Hematopoietic multipotent progenitor cell treated with erythropoietin and hydrocortisone succinate and interleukin-3 and kit ligand, for 8 days (in vitro differentiated cells): ENCODE results near the gene SNCB.

Source experiments
- DNase-seq: peaks from one replicate; pipeline ENCODE4 v3.0.0-alpha.2; 2015

SNCB gene

DNA sequence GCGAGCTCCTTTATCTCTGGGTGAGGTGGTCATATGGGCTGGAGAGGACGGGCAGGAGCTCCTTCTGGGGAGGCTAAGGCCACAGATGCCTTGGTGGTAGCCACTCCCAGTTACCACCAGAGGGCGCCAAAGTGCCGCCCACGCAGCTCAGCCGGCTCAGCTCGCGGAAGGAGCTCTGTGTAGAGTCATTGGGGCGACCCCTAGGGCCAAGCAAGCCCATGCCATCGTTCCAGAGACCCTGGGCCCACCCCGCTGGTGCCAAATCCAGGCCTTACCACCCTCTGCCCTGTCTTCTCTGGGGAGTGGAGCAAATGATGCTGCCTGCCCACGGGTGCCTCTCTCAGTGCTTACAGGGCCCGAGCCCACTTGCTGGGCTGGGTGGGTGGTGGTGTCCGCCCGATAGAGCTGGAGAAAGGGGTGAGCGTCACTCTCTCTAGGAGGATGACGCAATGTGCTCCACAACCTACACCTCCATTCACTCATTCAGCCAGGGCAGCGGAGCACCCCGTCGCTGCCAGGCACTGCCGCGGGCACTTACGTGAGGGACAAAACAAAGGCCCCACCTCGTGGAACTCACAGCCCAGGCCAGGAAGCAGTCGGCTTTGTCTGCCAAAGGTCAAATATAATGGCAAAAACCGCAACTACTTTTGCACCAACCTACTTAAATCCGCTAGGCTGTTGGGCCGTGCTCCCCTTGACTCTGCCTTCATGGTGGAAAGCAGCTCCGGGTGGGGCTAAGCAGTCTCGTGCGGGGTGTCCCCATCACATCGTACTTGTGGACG lies 30.7 kb upstream of the SNCB start:
- DNase-seq = peak; percentile 73

DNA sequence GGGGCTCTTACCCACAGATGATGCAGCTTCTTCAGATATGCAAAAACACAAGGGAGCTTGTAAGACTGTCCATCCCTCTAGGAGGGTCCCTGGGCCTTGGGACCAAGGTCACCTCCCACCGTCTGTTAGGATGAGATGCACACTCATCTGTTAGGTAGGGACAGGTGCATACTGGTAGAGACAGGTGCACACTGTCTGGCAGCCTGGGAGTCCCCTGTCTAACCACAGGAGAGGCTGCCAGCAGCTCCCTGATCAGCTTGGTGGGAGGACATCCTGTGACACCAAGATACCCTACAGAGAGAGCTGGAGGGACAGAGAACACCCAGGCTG lies 30.2 kb upstream of the SNCB start:
- no peak for DNase-seq

DNA sequence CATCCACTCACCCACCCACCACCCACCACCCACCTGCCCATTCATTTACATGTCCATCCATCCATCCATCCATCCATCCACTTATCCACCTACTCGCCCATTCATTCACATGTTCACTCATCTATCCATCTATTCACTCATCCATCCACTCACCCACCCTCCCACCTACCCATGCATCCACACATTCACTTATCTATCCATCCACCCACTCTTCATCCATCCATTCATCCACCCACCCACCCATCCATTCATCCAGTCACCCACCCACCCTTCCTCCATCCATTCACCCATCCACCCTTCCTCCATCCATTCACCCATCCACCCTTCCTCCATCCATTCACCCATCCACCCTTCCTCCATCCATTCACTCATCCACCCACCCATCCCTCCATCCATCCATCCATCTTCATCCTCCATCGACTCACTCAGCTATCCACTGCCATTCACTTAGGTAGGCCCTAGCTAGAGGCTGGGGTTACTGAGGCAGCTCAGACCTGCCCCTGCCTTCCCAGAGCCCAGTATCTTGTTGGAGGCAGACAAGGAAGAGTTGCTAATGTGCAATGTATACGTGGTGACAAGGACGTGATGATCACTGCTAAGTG lies 29.6 kb upstream of the SNCB start:
- DNase-seq = no peak

- DNase-seq = no peak
Measured at GRCh38 chr5:176659512-176659839, 29.1 kb upstream of the SNCB start.

GRCh38 chr5:176658817-176659511 lies 28.6 kb upstream of the SNCB start:
- no peak for DNase-seq

- peak; percentile 72 for DNase-seq
Measured at GRCh38 chr5:176658007-176658599, 27.8 kb upstream of the SNCB start.

GRCh38 chr5:176656467-176656990 lies 26.2 kb upstream of the SNCB start:
- no peak for DNase-seq

DNA sequence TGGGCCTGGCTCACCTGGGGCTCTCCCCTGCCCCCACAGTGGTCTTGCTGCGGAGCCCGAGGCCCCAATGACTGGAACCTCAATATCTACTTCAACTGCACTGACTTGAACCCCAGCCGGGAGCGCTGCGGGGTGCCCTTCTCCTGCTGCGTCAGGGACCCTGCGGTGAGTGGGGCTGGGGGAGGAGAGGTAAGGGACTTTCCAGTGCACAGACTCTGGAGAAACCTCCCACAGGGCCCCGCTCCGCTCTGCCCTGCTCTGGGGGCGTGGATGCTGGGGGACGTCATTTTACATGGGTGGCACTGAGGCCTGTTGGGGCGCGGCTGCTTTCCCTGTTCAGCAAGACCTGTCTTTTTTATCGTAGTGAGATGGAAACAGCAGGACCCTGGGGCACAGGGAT lies 24.5 kb upstream of the SNCB start:
- no peak for DNase-seq

DNA sequence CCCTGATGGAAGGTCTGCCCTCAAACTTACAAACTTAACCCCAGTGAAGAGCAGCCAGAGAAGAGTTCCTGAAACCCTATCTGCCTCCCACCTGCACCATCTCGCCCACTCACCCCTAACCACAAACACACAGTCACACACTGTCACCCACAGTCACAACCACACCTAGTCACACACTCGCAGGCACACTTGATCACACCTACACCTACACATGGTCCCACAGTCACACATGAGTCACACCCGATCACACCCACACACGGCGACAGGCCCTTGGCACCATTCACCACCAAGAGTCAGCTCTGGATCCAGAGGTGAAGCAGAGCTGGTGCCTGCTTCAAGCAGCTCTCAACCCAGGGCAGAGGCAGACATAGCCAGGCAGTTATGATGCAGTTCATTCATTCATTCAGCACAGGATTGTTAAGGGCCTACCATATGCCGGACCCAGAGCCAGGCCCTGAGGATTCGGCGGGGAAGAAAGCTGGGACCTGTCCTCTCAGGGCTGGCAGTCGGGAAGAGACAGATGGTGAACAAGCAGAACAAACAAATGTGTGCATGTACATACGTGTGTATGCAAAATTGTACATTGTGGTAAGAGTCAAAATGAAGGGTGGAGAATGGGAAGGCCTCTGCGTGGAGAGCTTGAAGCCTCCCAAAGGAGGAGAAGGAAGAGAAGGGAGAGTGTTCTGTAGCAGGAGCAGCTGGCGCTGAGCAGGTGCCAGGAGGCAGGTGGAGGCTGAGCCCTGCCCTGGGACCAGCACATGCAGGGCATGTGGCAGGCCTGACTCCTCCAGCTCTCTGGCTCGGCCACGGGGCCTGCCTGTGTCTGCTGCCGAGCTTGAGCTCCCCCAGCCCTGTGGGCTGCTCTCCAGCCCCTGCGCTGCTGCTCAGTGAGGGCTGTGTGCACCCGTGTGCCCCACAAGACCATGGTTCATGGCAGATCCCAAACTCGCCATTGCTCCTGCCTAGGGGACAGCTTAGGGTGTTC lies 23.4 kb upstream of the SNCB start:
- peak; percentile 52 for DNase-seq

DNA sequence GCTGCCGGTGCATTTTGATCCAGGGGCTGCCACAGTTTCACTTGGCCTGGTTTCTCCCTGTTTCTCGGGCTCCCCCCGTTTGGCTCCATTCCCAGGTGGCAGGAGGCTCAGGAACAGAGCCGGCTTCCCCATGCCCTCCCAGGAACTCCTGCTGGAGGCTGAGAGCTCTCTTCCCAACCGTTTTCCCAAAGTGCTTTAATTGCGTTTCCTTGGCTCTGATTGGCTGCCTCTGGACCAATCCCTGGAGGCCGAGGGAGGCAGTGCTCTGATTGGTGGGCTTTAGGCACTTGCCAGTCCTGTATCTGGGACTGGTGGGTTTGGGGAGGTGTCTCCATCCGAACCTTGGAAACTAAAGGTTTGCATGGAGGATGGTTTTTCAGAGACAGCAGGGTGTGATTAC lies 21.8 kb upstream of the SNCB start:
- DNase-seq = no peak

GRCh38 chr5:176651472-176651980 lies 21.2 kb upstream of the SNCB start:
- DNase-seq = no peak

DNA sequence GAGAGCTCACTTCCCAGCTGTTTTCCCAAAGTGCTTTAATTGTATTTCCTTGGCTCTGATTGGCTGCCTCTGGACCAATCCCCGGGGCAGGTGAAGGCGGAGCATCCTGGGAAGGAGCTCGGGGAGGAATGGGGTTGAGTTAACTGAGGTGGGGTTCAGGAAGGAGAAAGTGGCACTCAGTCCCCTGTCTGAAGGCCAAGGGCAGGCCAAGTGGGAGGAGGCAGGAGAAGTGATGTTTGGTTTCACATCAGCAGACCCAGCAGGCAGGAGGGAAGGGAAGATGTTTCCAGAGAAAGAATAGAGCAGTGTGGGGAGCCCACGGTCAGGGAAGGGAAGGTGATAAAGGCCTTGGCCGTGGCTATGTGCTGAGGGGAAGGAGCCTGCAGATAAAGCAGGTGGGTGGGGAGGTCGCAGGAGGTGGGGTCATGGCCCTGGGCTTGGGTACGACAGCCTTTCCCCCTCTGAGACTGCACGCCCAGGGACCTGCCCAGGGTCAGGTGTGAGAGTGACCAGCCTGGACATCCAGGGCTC lies 20.1 kb upstream of the SNCB start:
- DNase-seq = peak; percentile 65

DNA sequence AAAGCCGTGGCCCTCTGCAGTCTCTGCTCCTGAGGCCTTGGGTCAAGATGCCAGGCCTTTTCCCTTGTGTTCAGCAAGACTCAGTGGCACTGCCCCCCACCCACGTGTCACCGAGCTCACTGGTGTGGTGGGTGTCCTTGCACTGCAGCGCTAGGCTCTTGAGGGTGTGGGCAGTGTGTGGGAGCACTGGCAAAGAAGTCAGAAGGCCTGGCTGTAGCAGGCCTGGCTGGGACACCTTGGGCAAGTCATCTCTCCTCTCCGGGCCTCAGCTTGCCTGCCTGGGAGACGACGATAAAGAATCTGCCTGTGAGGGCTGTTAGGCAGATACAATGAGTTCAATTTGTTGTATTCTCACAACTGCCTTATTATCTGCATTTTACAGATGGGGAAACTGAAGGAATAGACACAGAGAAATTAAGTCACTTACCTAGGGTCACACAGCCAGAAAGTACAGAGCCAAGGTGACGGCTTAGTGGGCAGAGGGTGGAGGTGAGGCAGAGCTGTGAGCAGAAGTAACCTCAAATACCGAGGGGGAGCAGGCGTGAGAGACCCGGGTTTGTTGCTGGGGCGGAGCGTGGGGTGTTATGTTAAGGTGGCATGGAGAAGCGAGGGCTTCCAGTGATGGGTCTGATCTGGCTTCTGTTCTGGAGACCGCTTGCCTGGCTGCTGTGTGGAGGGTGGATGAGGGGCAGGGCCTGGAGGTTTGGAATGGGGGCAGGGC lies 18.3 kb upstream of the SNCB start:
- DNase-seq = peak; percentile 98

DNA sequence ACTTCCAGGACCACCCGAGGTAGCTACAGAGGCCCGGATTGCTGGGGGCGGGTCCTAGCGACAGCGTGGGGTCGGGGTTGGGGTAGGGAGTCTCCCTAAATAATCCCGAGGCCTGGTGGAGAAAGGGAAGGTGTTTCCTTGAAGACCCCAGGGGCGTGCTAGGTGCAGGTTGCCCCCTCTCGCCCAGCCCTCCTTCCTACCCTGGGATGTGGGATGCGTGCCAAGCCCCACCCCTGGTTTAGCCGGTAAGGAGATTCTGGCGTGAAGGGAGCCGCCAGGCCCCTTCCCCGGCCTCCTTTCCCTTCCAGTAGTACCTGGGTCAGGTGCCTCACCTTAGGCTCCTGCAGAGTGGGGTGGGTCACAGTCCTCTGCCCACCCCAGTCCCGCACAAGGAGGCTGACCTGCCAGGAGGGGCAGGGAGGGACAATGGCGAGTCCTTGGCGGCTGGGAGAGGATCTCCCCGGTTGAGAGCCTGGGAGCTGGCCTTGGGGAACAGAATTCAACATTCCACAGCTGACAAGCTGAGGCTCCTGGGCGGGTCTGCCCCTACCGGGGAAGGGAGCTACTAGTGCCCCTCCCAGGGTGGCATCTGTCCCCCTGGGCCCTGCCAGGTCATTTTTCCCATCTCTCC lies 17.6 kb upstream of the SNCB start:
- peak; percentile 64 for DNase-seq

GRCh38 chr5:176647030-176647842 lies 16.9 kb upstream of the SNCB start, which contains the start of gene TSPAN17:
TSS of gene TSPAN17 (plus strand) at chr5:176647484. CDS start at chr5:176647616, 132 bp downstream.
- peak; percentile 98 for DNase-seq

- DNase-seq = no peak
Measured at GRCh38 chr5:176646707-176647029, 16.3 kb upstream of the SNCB start.

DNA sequence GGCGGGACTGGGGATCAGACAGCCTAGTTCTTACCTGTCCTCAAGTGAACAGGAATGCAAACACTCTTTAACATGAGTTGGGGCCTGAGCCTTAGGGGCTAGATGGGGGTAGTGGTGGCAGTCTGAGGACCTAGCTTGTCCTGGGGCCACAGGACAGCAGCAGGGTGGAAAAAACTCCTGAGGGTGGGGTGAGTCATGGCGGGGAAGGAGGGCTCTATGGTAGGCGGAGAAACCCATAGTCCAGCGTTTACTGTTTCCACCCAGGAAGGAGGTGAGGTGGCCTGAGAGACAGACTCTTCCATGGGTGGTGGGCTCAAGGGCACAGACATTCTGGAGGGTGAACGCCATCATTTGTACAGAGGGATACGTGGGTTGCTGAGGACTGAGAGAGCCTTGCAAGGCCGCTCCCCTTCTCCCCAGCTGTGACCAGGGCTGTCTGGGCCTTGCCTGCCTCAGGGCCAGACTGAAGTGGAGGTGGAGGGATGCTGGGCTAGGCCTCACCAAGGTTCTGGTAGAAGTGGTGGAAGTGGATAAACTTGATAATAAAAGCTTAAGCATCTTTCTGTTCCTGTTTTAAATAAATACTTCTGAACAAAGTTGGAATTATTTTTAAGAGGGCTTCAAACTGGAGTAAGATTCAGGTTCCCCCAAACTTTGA lies 15.8 kb upstream of the SNCB start:
- no peak for DNase-seq

GRCh38 chr5:176644878-176645670 lies 14.7 kb upstream of the SNCB start:
- peak; percentile 72 for DNase-seq
